PC-3 (cell line): ENCODE measurements around the gene BSG. TPM values are rescaled to one million over a fixed set of nuclear protein-coding genes. Genes with fewer than 3 reads are reported as not detected.

Source experiments
- ATAC-seq: fragments of 200-7000 bp; cut with Tn5 transposase; 2 replicates; pipeline ENCODE4 v1.9.1; 2020; ENCODE audit warnings: mild to moderate bottlenecking, moderate library complexity
- BruUV-seq: library from RNA; stranded (reverse); fragments of 400-500 nt; replicated peaks from 2 replicates; lab custom pipeline; 2021; lab: Mats Ljungman, UMichigan
- CTCF ChIA-PET: fragments of 300-600 bp; sonication (Branson Sonifier 250); formaldehyde crosslinking; loops from one replicate; lab custom pipeline; 2022; ENCODE audit warnings: antibody characterized with exemption; lab: Charles Lee
- POLR2A ChIA-PET: fragments of 300-600 bp; sonication (Branson Sonifier 250); formaldehyde crosslinking; loops from one replicate; lab custom pipeline; 2022; ENCODE audit warnings: antibody characterized with exemption; ENCODE audit not compliant: unreplicated experiment; lab: Charles Lee
- DNase-seq: peaks from one replicate; pipeline ENCODE4 v3.0.0-alpha.2; 2015
- H2AFZ ChIP-seq: fragments of 300-600 bp; sonication (generic); 2 replicates; pipeline ENCODE4 v1.6.0; 2016; ENCODE audit warnings: antibody characterized with exemption, low read length
- H3F3A ChIP-seq: fragments of 300-600 bp; sonication (generic); one replicate; pipeline ENCODE4 v1.6.0; 2017; ENCODE audit warnings: antibody characterized with exemption, low read length, control low read depth, mild to moderate bottlenecking; ENCODE audit not compliant: unreplicated experiment
- H3K27ac ChIP-seq: fragments of 300-600 bp; sonication (generic); 2 replicates; pipeline ENCODE4 v1.5.1; 2016; ENCODE audit warnings: mild to moderate bottlenecking, low read length
- H3K27me3 ChIP-seq: fragments of 300-600 bp; sonication (generic); 2 replicates; pipeline ENCODE4 v1.6.1; 2016; ENCODE audit warnings: low read length, mixed read lengths
- H3K36me3 ChIP-seq: fragments of 300-600 bp; sonication (generic); 2 replicates; pipeline ENCODE4 v1.6.1; 2016; ENCODE audit warnings: low read depth, mixed run types, low read length, mixed read lengths
- H3K4me1 ChIP-seq: fragments of 300-600 bp; sonication (generic); 2 replicates; pipeline ENCODE4 v1.5.1; 2016; ENCODE audit warnings: low read length; ENCODE audit not compliant: insufficient read depth
- H3K4me2 ChIP-seq: fragments of 300-600 bp; sonication (generic); 2 replicates; pipeline ENCODE4 v1.6.0; 2016; ENCODE audit warnings: low read length
- H3K4me3 ChIP-seq: fragments of 300-600 bp; sonication (generic); 2 replicates; pipeline ENCODE4 v1.5.1; 2016; ENCODE audit warnings: mild to moderate bottlenecking, low read length, mixed read lengths
- H3K79me2 ChIP-seq: fragments of 300-600 bp; sonication (generic); 2 replicates; pipeline ENCODE4 v1.6.1; 2017; ENCODE audit warnings: low read length, mixed read lengths
- H3K9ac ChIP-seq: fragments of 300-600 bp; sonication (generic); 2 replicates; pipeline ENCODE4 v1.6.0; 2016; ENCODE audit warnings: mild to moderate bottlenecking, low read length
- H3K9me2 ChIP-seq: fragments of 300-600 bp; sonication (generic); replicated peaks from 2 replicates; pipeline ENCODE4 v1.6.1; 2016; ENCODE audit warnings: mixed run types, low read length, mixed read lengths
- H3K9me3 ChIP-seq: fragments of 300-600 bp; sonication (generic); 2 replicates; pipeline ENCODE4 v1.6.1; 2016; ENCODE audit warnings: low read length, mixed read lengths
- H4K20me1 ChIP-seq: fragments of 300-600 bp; sonication (generic); 2 replicates; pipeline ENCODE4 v1.6.1; 2016; ENCODE audit warnings: low read length, mixed read lengths
- CTCF ChIP-seq: fragments of 300-600 bp; sonication (generic); conservative IDR thresholded peaks from 2 replicates; pipeline ENCODE4 v1.5.1; 2017; ENCODE audit warnings: antibody characterized with exemption, low read depth, mild to moderate bottlenecking, low read length
- EZH2 ChIP-seq: fragments of 300-600 bp; sonication (generic); IDR thresholded peaks from one replicate; pipeline ENCODE4 v1.6.1; 2017; ENCODE audit warnings: antibody characterized with exemption, mild to moderate bottlenecking, low read length; ENCODE audit not compliant: unreplicated experiment
- EZH2phosphoT487 ChIP-seq: fragments of 300-600 bp; sonication (generic); IDR thresholded peaks from 2 replicates; pipeline ENCODE4 v1.6.1; 2018; ENCODE audit warnings: mild to moderate bottlenecking, antibody characterized with exemption, low read length, borderline replicate concordance
- intact Hi-C: fragments of 100-400 bp; cut with micrococcal nuclease; formaldehyde crosslinking; loops from 2 replicates; pipeline ENCODE4 v1.9.0; 2023
- total RNA-seq: library from RNA; depleted of rRNA; stranded (reverse); fragments of >200 nt; gene quantifications from 2 replicates; pipeline ENCODE4 v1.2.3, GENCODE V29; 2014

BSG gene
- total RNA-seq, 1 experiment from 2014 or later, result 458 TPM

- intact Hi-C loops, result no loop called here
- no peaks in the 10 kb centered on the region for H3K79me2 ChIP-seq
- no peak overlapping the region for H3K4me2 ChIP-seq
- ATAC-seq, result no peak
- H3K9me2 ChIP-seq, result no peaks in the 10 kb centered on the region
- CTCF ChIA-PET, result no interaction called here
- no peak overlapping the region for H3K4me3 ChIP-seq
- BruUV-seq, result no TSS peak
- H3K36me3 ChIP-seq, result no peaks in the 10 kb centered on the region
- H3K27ac ChIP-seq, result no peak overlapping the region
- H3K9ac ChIP-seq, result no peak overlapping the region
- no peak overlapping the region for H2AFZ ChIP-seq
- H3F3A ChIP-seq, result no peaks in the 10 kb centered on the region
- POLR2A ChIA-PET, result no interaction called here
- H3K27me3 ChIP-seq, result no peaks in the 10 kb centered on the region
- TF ChIP-seq EZH2phosphoT487 (no peak), EZH2 (no peak), CTCF (no peak)
- no peaks in the 10 kb centered on the region for H3K9me3 ChIP-seq
- no peaks in the 10 kb centered on the region for H3K4me1 ChIP-seq
- no peak for DNase-seq
- no peaks in the 10 kb centered on the region for H4K20me1 ChIP-seq
Observed at GRCh38 chr19:595326-596262, 23.2 kb downstream of the BSG start.

- DNase-seq (no peak), ATAC-seq (no peak)
- Histone ChIP-seq H3K27ac (no peak overlapping the region), H3K4me2 (no peak overlapping the region), H3K27me3 (no peaks in the 10 kb centered on the region), H3K79me2 (no peaks in the 10 kb centered on the region), H3K9me3 (no peaks in the 10 kb centered on the region), H4K20me1 (no peaks in the 10 kb centered on the region), H3K4me3 (no peak overlapping the region), H3K36me3 (no peaks in the 10 kb centered on the region), H2AFZ (no peak overlapping the region), H3K4me1 (no peaks in the 10 kb centered on the region), H3F3A (no peaks in the 10 kb centered on the region), H3K9ac (no peak overlapping the region), H3K9me2 (no peaks in the 10 kb centered on the region)
- TF ChIP-seq EZH2 (no peak), CTCF (no peak), EZH2phosphoT487 (no peak)
- ChIA-PET POLR2A (no interaction called here), CTCF (no interaction called here)
- BruUV-seq, result no TSS peak
- intact Hi-C loops, result no loop called here
Observed at GRCh38 chr19:596263-596655, 23.9 kb downstream of the BSG start.
